Smooth muscle cell (in vitro differentiated cells): ENCODE measurements around the gene ZC3HAV1L. TPM values are rescaled to one million over a fixed set of nuclear protein-coding genes. Genes with fewer than 3 reads are reported as not detected.

Experiments
- DNase-seq: peaks from one replicate; lab custom pipeline; 2025; ENCODE audit not compliant: unreplicated experiment; lab: John Stamatoyannopoulos, UW
- H2AFZ ChIP-seq: fragments of 200-600 bp; sonication (generic); 2 replicates; pipeline ENCODE4 v1.6.0; 2016; ENCODE audit warnings: antibody characterized with exemption, low read depth, mild to moderate bottlenecking
- H3F3A ChIP-seq: fragments of 200-600 bp; sonication (generic); 2 replicates; pipeline ENCODE4 v1.6.0; 2017; ENCODE audit warnings: antibody characterized with exemption, low read depth
- H3K27ac ChIP-seq: fragments of 200-600 bp; sonication (generic); 2 replicates; pipeline ENCODE4 v1.5.1; 2016; ENCODE audit warnings: low read depth, mild to moderate bottlenecking
- H3K27me3 ChIP-seq: fragments of 200-600 bp; sonication (generic); 2 replicates; pipeline ENCODE4 v1.6.1; 2016; ENCODE audit warnings: low read depth, mild to moderate bottlenecking
- H3K36me3 ChIP-seq: fragments of 200-600 bp; sonication (generic); 2 replicates; pipeline ENCODE4 v1.5.1; 2016; ENCODE audit warnings: low read depth
- H3K4me1 ChIP-seq: fragments of 200-600 bp; sonication (generic); 2 replicates; pipeline ENCODE4 v1.5.1; 2016; ENCODE audit warnings: low read depth
- H3K4me2 ChIP-seq: fragments of 200-600 bp; sonication (generic); 2 replicates; pipeline ENCODE4 v1.6.0; 2016; ENCODE audit warnings: mild to moderate bottlenecking
- H3K4me3 ChIP-seq: fragments of 200-600 bp; sonication (generic); 2 replicates; pipeline ENCODE4 v1.5.1; 2016; ENCODE audit warnings: mild to moderate bottlenecking
- H3K79me2 ChIP-seq: fragments of 200-600 bp; sonication (generic); 2 replicates; pipeline ENCODE4 v1.6.0; 2016; ENCODE audit warnings: low read depth, mild to moderate bottlenecking
- H3K9ac ChIP-seq: fragments of 200-600 bp; sonication (generic); 2 replicates; pipeline ENCODE4 v1.6.0; 2016; ENCODE audit warnings: low read depth
- H3K9me3 ChIP-seq: fragments of 200-600 bp; sonication (generic); replicated peaks from 2 replicates; pipeline ENCODE4 v1.5.1; 2016; ENCODE audit warnings: low read depth
- H4K20me1 ChIP-seq: fragments of 200-600 bp; sonication (generic); 2 replicates; pipeline ENCODE4 v1.6.0; 2016; ENCODE audit warnings: low read depth
- WGBS: methylation state at CpG from one replicate; pipeline ENCODE4 v1.1.7; 2016; ENCODE audit warnings: low lambda C conversion rate; 5-methylcytosine and 5-hydroxymethylcytosine counted together
- polyA plus RNA-seq: library from polyadenylated mRNA; unstranded; fragments of >200 nt; fragmentation: Nextera tagmentation; extraction: Ambion mirVana; gene quantifications from 2 replicates; pipeline ENCODE4 v1.2.1, GENCODE V29; 2016
- total RNA-seq: library from RNA; depleted of rRNA; stranded (reverse); fragments of >200 nt; gene quantifications from 2 replicates; pipeline ENCODE4 v1.2.3, GENCODE V29; 2014
- TF ChIP-seq, protein P1 (sequence below): fragments of 200-600 bp; sonication (generic); IDR thresholded peaks from 2 replicates; pipeline ENCODE4 v1.5.1; 2017; ENCODE audit warnings: borderline replicate concordance, mild to moderate bottlenecking, antibody characterized with exemption; ENCODE audit not compliant: insufficient read depth, poor library complexity, severe bottlenecking

Gene ZC3HAV1L
- total and polyA plus RNA-seq, 2 experiments from 2014 or later = 17.0 to 47.2 TPM

DNA sequence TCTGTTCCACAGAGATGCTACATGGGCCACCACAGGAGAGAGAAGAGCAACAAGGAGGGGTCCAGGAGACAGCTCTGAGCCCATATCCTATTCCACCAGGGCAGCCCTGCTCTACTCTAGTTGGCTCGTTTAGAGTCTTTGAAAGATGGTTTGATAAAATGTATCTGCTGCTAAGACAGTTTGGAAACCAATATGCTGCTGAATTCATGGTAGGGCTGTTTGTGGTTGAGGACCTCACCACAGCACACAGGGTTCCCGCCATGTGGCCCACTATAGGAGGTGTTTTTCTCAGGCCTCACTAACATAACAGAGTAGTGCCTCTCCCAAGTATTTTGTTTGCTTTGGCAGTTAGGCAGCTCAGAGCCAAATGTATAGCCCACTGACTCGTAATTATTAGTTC lies 35.8 kb upstream of the ZC3HAV1L start:
- Histone ChIP-seq H3K4me3 (no peak overlapping the region), H3K4me1 (no peaks in the 10 kb centered on the region), H3K9me3 (no peaks in the 10 kb centered on the region), H4K20me1 (no peaks in the 10 kb centered on the region), H3K36me3 (no peaks in the 10 kb centered on the region), H3K27me3 (no peaks in the 10 kb centered on the region), H2AFZ (no peak overlapping the region), H3K9ac (no peak overlapping the region), H3K4me2 (no peak overlapping the region), H3K27ac (no peak overlapping the region), H3K79me2 (no peaks in the 10 kb centered on the region), H3F3A (no peaks in the 10 kb centered on the region)
- DNase-seq = no peak
- WGBS = 98% methylated on average over 3 of the region's 3 CpGs
- TF ChIP-seq, protein P1, sequence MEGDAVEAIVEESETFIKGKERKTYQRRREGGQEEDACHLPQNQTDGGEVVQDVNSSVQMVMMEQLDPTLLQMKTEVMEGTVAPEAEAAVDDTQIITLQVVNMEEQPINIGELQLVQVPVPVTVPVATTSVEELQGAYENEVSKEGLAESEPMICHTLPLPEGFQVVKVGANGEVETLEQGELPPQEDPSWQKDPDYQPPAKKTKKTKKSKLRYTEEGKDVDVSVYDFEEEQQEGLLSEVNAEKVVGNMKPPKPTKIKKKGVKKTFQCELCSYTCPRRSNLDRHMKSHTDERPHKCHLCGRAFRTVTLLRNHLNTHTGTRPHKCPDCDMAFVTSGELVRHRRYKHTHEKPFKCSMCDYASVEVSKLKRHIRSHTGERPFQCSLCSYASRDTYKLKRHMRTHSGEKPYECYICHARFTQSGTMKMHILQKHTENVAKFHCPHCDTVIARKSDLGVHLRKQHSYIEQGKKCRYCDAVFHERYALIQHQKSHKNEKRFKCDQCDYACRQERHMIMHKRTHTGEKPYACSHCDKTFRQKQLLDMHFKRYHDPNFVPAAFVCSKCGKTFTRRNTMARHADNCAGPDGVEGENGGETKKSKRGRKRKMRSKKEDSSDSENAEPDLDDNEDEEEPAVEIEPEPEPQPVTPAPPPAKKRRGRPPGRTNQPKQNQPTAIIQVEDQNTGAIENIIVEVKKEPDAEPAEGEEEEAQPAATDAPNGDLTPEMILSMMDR = no peak

GRCh38 chr7:139068544-139069399 lies 32.9 kb upstream of the ZC3HAV1L start:
- TF ChIP-seq, protein P1 = no peak
- Histone ChIP-seq H3F3A (no peaks in the 10 kb centered on the region), H3K36me3 (no peaks in the 10 kb centered on the region), H3K9ac (no peak overlapping the region), H3K79me2 (no peaks in the 10 kb centered on the region), H3K9me3 (no peaks in the 10 kb centered on the region), H3K27ac (no peak overlapping the region), H3K4me1 (no peaks in the 10 kb centered on the region), H2AFZ (no peak overlapping the region), H3K4me2 (no peak overlapping the region), H3K4me3 (no peak overlapping the region), H3K27me3 (no peaks in the 10 kb centered on the region), H4K20me1 (no peaks in the 10 kb centered on the region)
- 97% methylated on average over 9 of the region's 9 CpGs for WGBS
- no peak for DNase-seq

GRCh38 chr7:139066315-139066714 lies 30.5 kb upstream of the ZC3HAV1L start:
- Histone ChIP-seq H3K79me2 (no peaks in the 10 kb centered on the region), H4K20me1 (no peaks in the 10 kb centered on the region), H3K4me2 (no peak overlapping the region), H3K9ac (no peak overlapping the region), H3F3A (no peaks in the 10 kb centered on the region), H2AFZ (no peak overlapping the region), H3K9me3 (no peaks in the 10 kb centered on the region), H3K27me3 (no peaks in the 10 kb centered on the region), H3K27ac (no peak overlapping the region), H3K36me3 (no peaks in the 10 kb centered on the region), H3K4me3 (no peak overlapping the region), H3K4me1 (no peaks in the 10 kb centered on the region)
- 96% methylated on average over 9 of the region's 9 CpGs for WGBS
- TF ChIP-seq, protein P1 = no peak
- no peak for DNase-seq

DNA sequence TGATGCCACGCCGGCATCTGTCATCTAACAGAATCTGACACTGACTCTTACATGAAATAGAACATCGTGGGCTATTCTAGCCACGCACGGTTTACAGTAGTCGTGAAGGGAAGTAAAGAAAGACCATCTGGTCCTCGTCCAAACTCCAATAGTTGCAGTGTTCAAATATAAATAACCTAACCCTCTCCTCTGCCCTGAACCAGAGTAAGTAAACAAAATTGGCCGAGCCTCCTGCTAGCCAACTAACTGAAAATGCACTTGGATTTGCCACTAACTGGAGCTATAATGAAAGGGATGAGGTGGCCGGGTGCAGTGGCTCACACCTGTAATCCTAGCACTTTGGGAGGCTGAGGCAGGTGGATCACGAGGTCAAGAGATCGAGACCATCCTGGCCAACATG lies 29.5 kb upstream of the ZC3HAV1L start:
- 96% methylated on average over 11 of the region's 11 CpGs for WGBS
- no peaks in the 10 kb centered on the region for H4K20me1 ChIP-seq
- H3K4me2 ChIP-seq = no peak overlapping the region
- TF ChIP-seq, protein P1 = no peak
- H3K9me3 ChIP-seq = no peaks in the 10 kb centered on the region
- no peak overlapping the region for H3K27ac ChIP-seq
- H3K36me3 ChIP-seq = no peaks in the 10 kb centered on the region
- no peak overlapping the region for H3K4me3 ChIP-seq
- H3K27me3 ChIP-seq = no peaks in the 10 kb centered on the region
- no peaks in the 10 kb centered on the region for H3F3A ChIP-seq
- no peak overlapping the region for H3K9ac ChIP-seq
- H3K4me1 ChIP-seq = no peaks in the 10 kb centered on the region
- no peak overlapping the region for H2AFZ ChIP-seq
- no peaks in the 10 kb centered on the region for H3K79me2 ChIP-seq
- no peak for DNase-seq
